Measurements from ENCODE around the gene EHBP1. TPM values are rescaled to one million over a fixed set of nuclear protein-coding genes. Genes with fewer than 3 reads are reported as not detected.

EHBP1 gene
- total RNA-seq, 4 donors from 2014 or later = 195 to 367 (median 212) TPM

DNA sequence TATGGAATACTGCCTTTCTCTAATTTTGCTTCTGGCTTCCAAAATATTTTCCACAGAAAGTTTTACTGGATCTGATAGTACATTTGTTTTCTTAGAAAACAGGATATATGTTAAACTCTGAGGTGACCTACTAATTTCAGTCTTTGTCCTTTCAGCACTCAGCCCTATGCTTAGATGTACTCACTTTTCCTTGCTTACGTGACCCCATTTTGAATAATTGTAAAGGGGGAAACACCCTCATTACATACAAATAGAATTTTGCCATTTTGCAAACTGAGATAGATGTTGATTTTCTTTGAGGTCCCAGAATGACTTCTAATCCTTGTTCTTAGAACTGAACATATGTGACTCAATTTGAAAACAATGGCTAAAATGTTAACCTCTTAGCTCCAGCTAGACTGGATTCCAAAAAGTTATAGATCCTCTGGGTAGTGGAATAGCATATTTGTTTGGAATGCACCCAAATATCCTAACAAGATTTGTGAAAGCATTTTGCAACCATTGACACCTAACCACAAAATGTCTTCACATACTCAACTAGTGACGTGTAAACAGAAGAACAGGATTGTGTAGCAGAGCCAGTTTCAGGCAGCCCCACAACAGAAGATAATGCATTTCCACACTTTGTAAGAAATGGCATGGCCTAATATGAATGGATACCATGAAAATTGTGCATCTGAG, 44.8 kb upstream of the EHBP1 start:
- Histone ChIP-seq H3K9me3 (no peaks in the 10 kb centered on the region), H3K36me3 (no peaks in the 10 kb centered on the region), H3K4me1 (peaks cover 0 to 64% (median 35%) of the 10 kb centered on the region in 4 donors), H3K27ac (peak overlapping the region in 3 of 4 donors; percentile 1 to 78 (median 77)), H3K27me3 (no peaks in the 10 kb centered on the region), H3K4me3 (peak overlapping the region in 1 of 4 donors; percentile 29)
- WGBS, 2 donors = 52 to 55% methylated on average over 2 of the region's 2 CpGs
- no peak for TF ChIP-seq POLR2A (IDR thresholded peaks at IDR 0.05)
- peak in 1 of 2 donors; percentile 55 for TF ChIP-seq EP300 (IDR thresholded peaks at IDR 0.05)
- no peak for DNase-seq (ENCODE audit: low spot score in 2 of 2)

DNA sequence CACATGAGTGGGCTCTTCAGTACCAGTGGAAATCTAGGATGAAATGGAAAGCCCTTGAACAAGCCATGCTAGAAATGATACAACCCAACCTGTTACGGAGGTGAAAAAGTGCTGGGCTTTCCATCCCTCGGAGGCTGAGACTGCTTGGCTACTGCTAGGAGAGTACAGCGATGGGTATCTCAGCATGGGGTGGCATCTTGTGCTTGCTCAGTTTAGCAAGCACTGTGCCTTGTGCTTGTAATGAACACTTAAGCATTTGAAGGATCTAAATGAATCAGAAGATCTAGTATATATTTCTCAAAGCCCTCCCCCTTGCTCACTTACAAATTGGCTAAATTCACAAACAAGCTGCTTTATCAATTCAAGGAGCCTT, 44.3 kb upstream of the EHBP1 start:
- 86 to 87% methylated on average over 3 of the region's 3 CpGs for WGBS, 2 donors
- H3K36me3 ChIP-seq = no peaks in the 10 kb centered on the region
- peaks cover 0 to 69% (median 37%) of the 10 kb centered on the region in 4 donors for H3K4me1 ChIP-seq
- no peaks in the 10 kb centered on the region for H3K9me3 ChIP-seq
- H3K4me3 ChIP-seq = no peak overlapping the region
- H3K27ac ChIP-seq = peak overlapping the region in 2 of 4 donors; percentile 41 to 78
- TF ChIP-seq POLR2A (IDR thresholded peaks at IDR 0.05) (no peak), EP300 (IDR thresholded peaks at IDR 0.05) (no peak)
- TF ChIP-seq, protein P1, sequence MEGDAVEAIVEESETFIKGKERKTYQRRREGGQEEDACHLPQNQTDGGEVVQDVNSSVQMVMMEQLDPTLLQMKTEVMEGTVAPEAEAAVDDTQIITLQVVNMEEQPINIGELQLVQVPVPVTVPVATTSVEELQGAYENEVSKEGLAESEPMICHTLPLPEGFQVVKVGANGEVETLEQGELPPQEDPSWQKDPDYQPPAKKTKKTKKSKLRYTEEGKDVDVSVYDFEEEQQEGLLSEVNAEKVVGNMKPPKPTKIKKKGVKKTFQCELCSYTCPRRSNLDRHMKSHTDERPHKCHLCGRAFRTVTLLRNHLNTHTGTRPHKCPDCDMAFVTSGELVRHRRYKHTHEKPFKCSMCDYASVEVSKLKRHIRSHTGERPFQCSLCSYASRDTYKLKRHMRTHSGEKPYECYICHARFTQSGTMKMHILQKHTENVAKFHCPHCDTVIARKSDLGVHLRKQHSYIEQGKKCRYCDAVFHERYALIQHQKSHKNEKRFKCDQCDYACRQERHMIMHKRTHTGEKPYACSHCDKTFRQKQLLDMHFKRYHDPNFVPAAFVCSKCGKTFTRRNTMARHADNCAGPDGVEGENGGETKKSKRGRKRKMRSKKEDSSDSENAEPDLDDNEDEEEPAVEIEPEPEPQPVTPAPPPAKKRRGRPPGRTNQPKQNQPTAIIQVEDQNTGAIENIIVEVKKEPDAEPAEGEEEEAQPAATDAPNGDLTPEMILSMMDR (IDR thresholded peaks at IDR 0.05) = no peak
- H3K27me3 ChIP-seq = no peaks in the 10 kb centered on the region
- DNase-seq (ENCODE audit: low spot score in 2 of 2) = no peak

DNA sequence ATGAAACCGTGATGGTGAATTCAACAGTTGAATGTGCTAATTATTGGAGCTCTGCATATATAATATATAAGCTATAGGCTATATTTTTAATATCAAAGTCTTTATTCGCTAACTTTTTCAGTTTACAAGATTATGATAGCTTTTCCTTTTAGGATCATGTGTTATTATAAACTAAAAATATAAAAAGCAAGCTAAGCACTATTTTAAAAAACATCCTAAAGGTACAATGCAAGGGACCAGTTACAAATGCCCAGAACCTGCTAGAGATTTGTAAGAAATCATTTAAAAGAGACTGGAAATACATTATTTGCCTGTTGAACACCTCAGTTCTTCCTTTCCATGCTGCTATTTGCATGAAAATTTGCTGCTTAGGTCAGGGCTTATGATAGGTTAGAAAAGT, 43.4 kb upstream of the EHBP1 start:
- DNase-seq (ENCODE audit: low spot score in 2 of 2) = no peak
- H3K4me1 ChIP-seq = peaks cover 0 to 71% (median 37%) of the 10 kb centered on the region in 4 donors
- H3K36me3 ChIP-seq = no peaks in the 10 kb centered on the region
- WGBS, 2 donors = 82 to 85% methylated on average over 2 of the region's 2 CpGs
- H3K27ac ChIP-seq = peak overlapping the region in 2 of 4 donors; percentile 63 to 78
- H3K27me3 ChIP-seq = no peaks in the 10 kb centered on the region
- no peak overlapping the region for H3K4me3 ChIP-seq
- H3K9me3 ChIP-seq = no peaks in the 10 kb centered on the region
- TF ChIP-seq, protein P1 (IDR thresholded peaks at IDR 0.05) = no peak
- TF ChIP-seq POLR2A (IDR thresholded peaks at IDR 0.05) (no peak), EP300 (IDR thresholded peaks at IDR 0.05) (no peak)

DNA sequence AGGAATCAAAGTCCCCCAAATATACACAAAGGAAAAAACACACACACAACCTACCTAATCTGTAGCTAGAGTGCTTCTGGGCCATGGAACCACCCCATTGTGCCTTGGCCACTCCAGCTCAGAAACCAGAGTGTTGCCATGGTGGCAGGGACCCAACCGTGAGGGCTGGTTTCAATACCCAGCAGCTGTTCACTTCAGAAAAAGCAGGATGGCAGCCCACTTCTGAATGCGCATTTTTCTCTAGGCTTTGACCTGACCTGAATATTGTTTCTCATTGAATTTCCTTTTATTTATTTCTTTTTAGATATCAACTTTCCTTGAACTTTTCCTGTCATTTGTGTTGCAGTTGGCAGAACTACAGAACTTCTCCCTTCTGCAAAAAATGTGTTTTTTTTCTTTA, 43.0 kb upstream of the EHBP1 start:
- Histone ChIP-seq H3K4me3 (no peak overlapping the region), H3K27me3 (no peaks in the 10 kb centered on the region), H3K4me1 (peaks cover 0 to 71% (median 37%) of the 10 kb centered on the region in 4 donors), H3K36me3 (no peaks in the 10 kb centered on the region), H3K9me3 (no peaks in the 10 kb centered on the region), H3K27ac (peak overlapping the region in 2 of 4 donors; percentile 63 to 78)
- 34 to 44% methylated on average over 2 of the region's 2 CpGs for WGBS, 2 donors
- DNase-seq (ENCODE audit: low spot score in 2 of 2) = no peak
- TF ChIP-seq, protein P1 (IDR thresholded peaks at IDR 0.05) = no peak
- TF ChIP-seq POLR2A (IDR thresholded peaks at IDR 0.05) = no peak
- no peak for TF ChIP-seq EP300 (IDR thresholded peaks at IDR 0.05)

DNA sequence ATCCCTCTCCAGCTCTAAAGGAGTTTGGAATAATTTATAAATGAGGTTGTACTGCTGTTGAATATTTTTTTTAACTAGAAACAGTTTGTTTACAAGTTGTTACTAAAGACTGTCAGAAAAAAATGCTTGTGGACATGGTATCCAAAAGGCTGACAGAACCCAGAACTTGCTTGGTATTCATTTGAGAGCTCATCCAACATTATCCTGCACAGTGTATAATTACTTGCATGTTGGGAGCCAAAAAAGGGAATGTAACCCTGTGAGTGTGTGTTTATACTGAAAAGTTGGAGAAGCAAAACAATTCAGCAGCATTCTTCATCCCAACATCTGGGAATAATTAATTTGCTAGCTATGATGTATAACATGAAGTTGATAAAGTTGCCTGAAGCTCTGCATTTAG, 42.1 kb upstream of the EHBP1 start:
- H3K4me1 ChIP-seq = peaks cover 0 to 71% (median 37%) of the 10 kb centered on the region in 4 donors
- H3K9me3 ChIP-seq = no peaks in the 10 kb centered on the region
- no peak overlapping the region for H3K4me3 ChIP-seq
- DNase-seq (ENCODE audit: low spot score in 2 of 2) = no peak
- TF ChIP-seq POLR2A (IDR thresholded peaks at IDR 0.05) = no peak
- TF ChIP-seq EP300 (IDR thresholded peaks at IDR 0.05) = peak in 1 of 2 donors; percentile 19
- no peaks in the 10 kb centered on the region for H3K36me3 ChIP-seq
- no peaks in the 10 kb centered on the region for H3K27me3 ChIP-seq
- peak overlapping the region in 3 of 4 donors; percentile 35 to 78 (median 63) for H3K27ac ChIP-seq

DNA sequence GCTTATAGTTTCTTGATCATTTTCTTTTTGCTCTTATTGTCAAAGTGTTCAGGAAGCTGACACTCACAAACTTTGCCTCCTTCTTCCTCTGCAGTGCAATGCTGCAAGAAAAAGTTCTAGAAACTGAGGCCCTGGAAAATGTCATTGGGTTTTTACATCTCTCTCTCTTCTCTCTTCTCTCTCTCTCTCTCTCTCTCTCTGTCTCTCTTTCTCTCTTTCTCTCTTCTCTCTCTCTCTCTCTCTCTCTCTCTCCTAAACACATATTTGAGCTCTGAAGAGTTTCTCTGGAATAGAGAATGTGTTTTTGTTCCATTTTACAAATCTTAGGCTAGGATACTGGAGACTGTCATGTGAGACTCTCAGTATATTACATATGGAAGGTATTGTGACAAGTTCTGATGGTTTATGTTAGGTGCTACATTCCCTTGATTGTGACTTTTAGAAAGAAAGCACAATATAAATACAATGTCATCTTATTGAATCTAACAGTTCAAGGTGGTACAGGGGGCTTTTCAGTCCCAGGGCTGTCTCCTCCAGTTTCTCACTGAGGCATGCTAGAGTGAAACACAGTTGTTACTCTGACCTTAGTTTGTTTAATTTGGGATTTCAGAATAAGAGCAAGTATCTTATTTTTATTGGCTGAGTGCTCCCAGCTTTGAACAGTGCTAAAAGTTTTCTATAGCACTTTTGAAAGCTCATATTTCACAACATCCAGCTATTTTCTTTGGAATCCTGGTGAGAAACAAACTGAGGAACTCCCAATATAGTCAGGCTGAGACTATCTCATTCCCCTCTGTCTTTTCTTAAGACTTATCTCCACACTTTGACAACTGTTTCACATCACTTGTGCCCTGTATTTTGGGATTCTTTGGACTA, 41.4 kb upstream of the EHBP1 start:
- no peaks in the 10 kb centered on the region for H3K9me3 ChIP-seq
- no peaks in the 10 kb centered on the region for H3K36me3 ChIP-seq
- TF ChIP-seq POLR2A (IDR thresholded peaks at IDR 0.05) (no peak), EP300 (IDR thresholded peaks at IDR 0.05) (peak; percentile 29 to 53)
- TF ChIP-seq, protein P1 (IDR thresholded peaks at IDR 0.05) = peak in 2 of 5 experiments; percentile 36 to 39
- peaks cover 0 to 71% (median 37%) of the 10 kb centered on the region in 4 donors for H3K4me1 ChIP-seq
- H3K27me3 ChIP-seq = no peaks in the 10 kb centered on the region
- peak in 1 of 2 donors; percentile 11 for DNase-seq (ENCODE audit: low spot score in 2 of 2)
- peak overlapping the region; percentile 21 to 78 (median 49) for H3K27ac ChIP-seq
- H3K4me3 ChIP-seq = no peak overlapping the region
